Measurements from ENCODE around the gene RRP1B.
"Not testable (repeated sequence)": the region's sequence is repeated elsewhere in the genome, so short reads cannot be mapped to it uniquely, and the experiment has no call there.

The RRP1B gene

DNA sequence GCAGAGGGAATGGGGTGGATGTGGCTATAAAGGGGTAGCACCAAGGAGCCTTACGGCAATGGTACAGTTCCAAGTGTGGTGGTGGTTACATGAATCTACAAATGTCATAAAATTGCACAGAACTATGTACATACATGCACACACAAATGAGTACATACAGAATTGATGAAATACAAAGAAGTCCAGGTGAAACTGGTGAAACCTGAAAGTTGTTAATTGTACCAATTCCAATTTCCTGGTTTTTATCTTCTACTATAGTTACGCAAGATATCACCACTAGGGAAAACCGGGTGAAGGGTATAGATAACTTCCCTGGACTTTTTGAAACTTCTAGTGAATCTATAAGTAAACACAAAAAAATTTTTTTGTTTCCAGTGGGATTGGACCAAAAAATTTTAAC lies 19.0 kb upstream of the RRP1B start:
- DNase-seq = no peak

DNA sequence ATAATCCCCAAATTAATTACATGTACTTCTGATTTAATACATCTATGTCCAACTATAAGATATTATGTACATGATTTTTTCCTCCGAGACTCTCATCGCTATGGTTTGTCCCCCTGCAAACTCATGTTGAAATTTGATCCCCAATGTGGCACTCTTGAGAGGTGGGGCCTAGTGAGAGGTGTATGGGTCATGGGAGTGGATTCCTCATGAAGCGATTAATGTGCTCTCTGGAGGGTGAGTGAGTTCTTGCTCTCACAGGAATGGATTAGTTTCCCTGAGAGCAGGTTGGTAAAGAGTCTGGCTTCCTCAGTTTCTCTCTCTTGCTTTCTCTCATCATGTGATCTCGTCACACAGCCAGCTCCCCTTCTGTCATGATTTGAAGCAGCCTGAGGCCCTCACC lies 16.2 kb upstream of the RRP1B start:
- DNase-seq = no peak

DNA sequence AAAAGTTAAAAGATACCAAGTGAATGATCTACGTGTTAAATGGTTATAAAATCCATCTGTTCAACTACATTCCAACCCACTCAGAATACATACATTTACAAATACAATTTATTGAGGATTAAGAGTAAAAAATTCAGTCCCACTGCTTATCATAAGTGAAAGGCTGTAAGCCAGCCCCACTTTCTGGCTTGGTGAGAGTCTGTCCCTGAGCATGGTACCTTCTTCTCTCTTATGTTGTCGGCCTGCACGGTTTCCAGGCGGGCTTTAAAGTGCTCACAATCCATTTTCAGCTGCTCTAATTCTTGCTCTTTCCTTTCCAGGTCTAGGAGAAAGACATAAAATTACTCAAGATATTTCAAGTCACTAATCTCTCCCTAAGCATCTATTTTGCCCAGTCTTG lies 15.3 kb upstream of the RRP1B start:
- no peak for DNase-seq

DNA sequence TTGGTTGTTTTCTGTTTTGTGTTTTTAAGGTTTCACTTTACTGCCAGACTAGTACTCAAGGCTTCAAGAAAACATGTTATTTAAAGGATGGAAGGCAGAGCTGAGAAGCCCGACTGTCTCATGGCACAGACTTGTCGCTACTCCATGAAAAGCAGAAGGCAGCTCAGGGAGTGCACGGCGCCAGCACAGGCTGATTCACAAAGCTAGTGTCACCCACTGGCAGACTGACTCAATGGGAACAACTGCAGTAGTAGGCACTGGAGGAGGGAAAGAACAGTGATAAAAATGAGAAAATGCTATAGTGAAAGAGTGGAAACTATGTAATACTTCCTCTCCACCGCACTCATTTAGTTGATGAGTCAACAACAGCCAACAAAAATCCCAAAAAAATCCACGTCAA lies 14.8 kb upstream of the RRP1B start:
- DNase-seq = peak in 1 of 2 experiments; percentile 41

DNA sequence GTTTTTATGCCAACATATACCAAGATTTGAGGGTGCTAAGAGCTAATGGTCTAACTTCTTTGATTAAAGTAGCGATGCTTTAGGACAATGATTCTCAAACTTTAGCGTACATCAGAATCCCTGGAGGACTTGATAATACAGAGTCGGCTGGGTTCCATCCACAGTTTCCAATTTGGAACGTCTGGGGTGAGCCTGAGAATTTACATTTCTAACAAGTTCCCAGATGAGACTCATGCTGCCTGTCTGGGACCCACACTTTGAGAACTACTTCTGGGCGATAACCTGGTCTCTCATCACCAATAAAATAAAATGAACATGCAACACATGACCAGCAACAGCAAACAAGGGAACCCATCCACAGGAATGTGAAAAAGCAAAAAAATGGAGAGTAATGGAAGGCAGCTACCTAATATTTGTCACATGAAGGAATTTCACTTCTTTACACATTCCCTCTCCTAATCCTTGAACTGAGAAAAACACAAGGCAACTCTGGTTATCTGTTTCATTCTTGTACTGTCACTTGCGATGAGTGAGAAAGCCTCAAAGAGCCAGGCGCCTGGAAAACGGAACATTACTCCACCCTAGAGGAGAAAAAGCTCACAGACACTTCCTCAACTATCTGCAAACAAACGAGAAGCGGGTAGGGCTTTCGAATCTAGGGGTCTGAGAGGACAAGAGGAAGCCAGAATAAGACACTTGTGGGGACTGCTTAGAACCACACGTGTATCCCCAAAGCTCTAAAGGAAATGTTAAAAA lies 14.0 kb upstream of the RRP1B start:
- DNase-seq = peak; percentile 66

DNA sequence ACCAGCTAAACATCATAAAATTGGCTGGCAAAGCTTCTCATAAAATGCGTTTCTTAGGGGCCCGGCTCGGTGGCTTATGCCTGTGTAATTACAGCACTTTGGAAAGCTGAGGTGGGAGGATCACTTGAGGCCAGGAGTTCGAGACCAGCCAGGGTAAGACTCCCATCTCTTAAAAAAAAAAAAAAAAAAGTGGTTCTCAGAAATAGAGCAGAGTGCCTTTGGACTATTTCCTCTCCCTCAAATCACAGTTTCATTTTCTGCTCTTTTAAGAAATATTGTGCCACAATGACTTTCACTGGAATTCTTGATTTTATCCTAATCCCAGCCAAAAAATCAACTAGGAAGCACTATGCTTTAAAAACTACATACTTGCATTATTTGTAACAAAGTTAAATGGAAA lies 13.4 kb upstream of the RRP1B start:
- no peak for DNase-seq

DNA sequence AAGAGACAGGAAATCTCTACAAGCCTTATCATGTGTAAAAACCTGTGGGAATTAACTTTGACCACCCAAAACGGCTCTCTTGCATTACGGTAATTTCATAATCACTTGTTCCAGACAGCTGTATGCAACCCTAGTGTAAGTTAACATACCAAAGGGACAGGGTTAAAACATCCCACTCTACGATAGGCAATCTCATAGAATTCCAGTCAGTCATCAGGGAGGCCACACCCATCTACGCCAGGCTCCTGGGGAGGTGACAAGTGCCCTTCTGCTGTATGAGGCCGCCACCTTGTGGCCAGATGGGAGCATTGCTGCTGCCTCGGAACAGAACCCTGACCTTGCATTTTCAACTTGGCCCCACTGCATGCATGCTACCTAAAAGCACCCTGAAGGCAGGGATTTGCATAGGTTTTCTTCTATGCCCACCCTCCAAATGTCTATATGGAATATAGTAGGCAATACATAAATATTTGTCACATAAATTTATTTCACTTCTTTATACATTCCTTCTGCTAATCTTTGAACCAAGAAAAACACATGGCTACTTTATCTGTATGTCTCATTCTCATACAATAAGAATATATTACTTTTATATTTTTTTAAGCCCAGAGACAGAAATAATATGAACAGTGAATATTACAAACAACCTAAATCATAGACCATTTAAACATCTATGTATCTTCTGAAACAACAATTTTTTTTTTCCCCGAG lies 12.7 kb upstream of the RRP1B start:
- peak; percentile 82 to 92 for DNase-seq

DNA sequence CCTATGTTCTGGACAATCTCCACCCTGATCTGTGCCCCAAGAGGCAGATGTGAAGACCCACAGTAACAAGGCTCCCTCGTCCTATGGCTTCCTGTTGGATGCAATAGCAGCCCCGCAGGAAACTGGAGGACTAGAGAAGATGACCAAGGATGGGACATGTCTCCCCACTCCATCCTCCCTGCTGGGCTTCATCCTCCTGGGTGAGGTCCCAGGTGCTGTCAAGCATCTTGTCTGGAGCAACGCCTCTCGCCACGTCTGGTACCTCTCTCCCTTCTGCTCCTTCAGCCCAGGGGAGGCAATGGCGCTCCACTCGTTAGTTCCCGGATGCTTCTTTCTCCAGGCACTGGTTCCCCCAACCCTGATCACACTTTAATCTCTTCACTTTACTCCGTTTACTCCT lies 11.2 kb upstream of the RRP1B start:
- no peak for DNase-seq

DNA sequence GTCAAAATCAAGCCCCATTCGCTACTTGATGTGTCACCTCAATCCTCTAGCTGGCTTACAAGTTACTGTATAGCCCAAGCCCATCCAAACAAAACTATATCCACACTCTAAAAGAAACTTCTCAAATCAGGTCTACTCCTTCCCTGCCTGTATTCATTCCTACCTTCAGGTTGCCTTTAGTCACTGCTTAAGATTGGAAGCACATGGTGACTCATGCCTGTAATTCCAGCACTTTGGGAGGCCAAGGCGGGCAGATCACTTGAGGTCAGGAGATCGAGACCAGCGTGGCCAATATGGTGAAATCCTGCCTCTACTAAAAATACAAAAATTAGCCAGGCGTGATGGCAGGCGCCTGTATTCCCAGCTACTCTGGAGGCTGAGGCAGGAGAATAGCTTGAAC lies 7.4 kb upstream of the RRP1B start:
- DNase-seq = not testable (repeated sequence)

DNA sequence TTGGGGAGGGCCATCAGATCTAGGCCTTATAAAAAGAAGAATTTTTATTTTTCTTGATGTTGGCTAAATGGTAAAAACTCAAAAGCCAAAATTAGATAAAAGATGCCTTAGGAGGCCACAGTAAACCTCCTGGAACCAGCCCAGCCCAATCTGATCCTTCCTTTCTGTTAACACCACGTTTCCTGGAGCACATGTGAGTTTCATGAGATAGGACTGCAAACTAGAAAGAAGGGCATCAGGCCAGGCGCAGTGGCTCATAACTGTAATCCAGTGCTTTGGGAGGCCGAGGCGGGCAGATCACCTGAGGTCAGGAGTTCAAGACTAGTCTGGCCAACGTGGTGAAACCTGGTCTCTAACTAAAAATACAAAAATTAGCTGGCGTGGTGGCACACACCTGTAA lies 6.7 kb upstream of the RRP1B start:
- no peak for DNase-seq

DNA sequence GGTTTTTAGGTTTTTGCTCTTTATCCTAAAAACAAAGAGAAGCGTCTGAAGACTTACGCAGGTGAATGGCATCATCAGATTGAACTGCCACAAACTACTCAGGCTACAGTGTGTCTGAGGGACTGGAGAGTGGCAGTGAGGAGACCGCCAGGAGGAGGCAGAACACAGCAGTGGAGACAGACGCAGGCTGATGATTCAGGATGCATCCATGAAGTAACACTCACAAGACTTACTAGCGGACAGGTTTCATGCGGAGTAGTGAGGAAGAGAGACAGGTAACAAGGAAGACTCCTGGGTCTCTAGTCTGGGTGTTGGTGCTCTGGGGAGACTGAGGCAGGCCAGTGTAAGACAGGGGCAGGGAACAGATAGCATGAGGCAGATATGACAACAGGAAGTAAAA lies 5.7 kb upstream of the RRP1B start:
- DNase-seq = no peak

DNA sequence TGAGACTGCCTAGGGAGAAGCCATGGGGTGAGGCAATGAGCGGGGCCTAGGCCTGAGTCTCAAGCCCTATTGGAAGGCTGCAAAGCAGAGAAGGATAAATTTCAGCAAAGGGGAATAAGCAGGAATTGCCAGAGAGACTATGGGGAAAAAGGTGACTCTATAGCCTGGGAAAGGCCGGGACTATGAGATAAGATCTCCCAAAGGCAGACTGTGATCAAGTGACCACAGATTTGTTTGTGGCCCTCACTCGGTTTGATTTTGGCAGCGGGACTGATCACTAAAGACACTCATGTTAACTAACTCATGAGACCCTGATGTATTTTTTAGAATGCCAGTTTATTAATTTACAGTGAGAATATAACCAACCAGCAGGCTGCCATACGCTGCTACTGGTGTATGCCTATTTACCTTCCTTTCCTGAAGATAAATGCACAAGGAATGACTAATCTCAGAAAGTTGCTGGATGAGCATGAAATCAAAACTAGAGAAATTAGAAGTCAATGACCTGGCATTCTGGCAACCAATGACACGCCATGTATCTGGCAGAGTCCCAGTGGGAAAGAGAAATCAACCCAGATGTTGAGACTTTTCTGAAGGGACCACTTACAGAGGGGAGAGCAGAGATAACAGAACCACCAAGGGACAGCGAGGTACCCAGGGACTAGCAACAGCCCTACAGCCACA lies 4.4 kb upstream of the RRP1B start:
- DNase-seq = no peak

DNA sequence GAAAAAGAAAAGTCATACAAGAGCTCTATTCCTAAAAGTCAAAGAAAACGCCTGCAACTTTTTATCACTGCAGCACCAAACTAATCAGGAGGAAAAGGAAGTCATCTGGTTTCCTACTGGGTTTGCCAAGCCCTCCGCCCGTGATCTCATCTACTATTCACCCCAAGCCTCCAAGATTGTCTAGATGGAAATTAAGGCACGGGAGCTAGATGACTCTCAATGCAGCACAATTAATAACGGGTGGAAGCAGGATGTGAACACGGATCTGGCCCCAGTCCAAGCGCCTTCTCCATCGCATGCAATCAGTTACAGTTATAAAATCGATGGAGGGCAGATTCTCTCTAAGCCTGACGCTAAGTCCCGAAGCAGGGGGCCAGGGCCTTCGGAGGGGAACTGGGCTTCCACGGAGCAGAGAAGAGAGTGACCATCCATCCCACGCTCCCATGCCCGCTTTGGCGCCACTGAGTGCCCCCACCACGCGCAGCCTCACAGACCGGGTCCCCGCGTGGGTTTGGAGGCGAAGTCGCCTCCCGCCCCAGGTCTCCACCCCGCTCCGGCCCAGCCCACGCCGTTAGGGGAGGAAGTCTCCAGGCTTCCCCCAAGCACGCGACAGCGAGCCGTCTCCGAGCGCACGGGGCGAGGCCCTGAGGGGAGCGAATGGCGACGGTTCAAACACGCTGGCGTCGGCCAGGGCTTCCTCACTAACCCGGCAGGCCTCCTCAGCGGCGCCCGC lies 1.8 kb upstream of the RRP1B start:
- no peak for DNase-seq

DNA sequence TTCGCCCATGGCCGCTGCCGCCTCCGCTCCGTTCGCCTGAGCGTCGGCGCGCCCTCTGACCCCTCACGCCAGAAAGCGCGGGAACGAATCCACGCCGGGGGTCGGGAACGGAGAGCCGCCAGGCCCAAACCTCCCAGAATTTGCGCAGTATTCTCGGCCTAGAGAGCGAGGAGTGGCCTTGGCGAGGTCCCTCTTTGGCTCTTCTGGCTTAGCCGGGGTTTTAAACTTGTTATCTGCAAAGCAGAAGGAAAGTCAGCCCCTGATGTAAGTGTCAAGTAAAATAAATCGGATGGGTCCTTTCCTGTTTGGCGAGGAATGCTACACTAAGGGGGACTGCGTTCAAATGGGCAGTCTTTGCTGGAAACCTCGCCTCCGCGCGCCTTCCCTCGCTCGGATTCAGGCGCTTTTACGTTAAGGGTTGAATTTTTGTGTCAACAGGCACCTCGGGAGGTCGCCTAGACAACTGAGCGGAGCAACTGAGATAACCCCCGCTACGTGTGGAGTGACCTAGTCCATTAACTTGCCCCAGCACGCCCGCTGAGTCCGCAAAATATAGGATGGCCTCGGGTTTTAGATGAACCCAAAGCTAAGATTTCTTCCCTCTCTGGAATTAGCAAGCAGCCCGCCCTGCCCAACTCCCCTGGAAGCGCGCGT lies 1.1 kb upstream of the RRP1B start:
- no peak for DNase-seq

DNA sequence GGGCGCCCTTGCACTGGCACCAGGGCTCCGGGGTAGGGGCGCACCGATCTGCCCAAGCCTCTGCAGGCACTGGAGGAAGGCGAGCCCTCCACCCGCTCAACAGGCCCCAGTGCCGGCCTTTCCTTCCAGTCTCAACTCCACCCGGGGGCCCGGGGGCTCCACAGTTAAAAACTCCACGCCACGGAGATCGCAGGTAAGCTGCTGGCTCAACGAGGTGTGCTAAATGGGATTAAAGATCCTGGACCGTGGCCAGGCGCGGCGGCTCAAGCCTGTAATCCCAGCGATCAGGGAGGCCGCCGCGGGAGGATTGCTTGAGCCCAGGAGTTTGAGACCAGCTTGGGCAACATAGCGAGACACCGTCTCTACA lies 608 bp upstream of the RRP1B start:
- no peak for DNase-seq

DNA sequence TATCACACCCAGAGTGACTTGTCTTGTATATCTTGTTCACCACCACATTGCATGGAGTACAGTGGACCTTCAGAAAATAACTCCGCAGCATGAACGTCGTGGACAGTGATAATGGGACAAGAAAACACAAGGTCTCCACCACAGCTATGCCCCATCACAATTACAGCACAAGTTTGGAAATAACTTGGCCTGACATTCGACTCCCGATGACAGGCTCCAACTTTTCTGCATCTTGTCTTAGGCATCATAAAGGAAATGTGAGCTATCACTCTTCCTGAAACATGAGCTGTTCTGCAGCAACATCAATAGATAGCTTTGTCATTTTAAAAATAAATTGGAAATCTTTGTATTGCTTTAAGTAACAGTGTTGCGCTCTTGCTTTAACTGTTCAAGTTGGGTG lies 2.9 kb downstream of the RRP1B start:
- no peak for DNase-seq

DNA sequence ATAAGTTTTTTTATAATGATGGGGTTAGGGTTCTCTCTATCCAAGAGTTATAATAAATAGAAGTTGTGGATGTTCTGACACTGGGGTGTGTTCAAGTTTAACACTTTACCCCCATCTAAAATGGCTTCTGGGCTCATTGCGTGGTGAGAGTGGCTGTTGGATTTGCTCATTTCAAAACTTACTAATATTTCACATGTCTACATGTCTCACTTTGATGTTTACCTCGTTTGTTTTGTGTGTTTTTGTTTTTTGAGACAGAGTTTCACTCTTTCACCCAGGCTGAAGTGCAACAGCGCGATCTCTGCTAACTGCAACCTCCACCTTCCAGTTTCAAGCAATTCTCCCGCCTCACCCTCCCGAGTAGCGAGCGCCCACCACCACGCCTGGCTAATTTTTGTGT lies 3.7 kb downstream of the RRP1B start:
- DNase-seq = no peak

DNA sequence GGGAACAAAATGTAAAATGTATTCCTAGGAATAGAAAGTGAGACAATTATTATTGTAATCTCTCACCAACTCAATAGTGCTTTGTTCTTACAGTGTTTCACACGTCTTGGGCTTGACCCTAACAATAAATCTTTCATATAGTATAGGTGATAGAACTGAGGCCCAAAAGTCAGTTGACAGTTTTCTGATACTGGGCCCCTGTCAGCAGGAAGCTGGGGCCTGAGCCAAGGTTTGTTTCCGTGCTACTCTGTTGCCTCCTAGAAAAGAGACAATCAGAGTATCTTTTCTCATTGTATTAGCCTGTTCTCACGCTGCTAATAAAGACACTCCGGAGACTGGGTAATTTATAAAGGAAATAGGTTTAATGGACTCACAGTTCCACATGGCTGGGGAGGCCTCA lies 5.0 kb downstream of the RRP1B start:
- DNase-seq = no peak

DNA sequence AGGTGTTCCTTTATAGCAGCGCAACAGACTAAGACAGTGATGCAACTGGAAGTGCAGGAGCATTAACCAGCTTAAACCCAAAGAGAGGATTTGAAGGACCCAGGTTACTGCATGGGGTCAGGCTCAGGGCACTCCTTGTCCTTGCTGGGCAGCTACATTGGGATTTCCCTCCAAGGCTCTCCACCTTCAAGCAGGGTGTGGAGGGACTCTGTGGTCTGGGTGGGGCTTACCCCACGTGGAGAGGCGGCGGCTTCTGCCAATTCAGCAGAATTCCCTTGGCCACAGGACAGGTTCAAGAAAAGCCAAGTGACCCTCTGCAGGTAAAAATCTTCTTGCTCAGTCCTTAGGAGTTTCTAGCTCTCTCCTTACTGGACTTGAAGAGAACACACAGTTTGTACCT lies 6.5 kb downstream of the RRP1B start:
- DNase-seq = no peak

DNA sequence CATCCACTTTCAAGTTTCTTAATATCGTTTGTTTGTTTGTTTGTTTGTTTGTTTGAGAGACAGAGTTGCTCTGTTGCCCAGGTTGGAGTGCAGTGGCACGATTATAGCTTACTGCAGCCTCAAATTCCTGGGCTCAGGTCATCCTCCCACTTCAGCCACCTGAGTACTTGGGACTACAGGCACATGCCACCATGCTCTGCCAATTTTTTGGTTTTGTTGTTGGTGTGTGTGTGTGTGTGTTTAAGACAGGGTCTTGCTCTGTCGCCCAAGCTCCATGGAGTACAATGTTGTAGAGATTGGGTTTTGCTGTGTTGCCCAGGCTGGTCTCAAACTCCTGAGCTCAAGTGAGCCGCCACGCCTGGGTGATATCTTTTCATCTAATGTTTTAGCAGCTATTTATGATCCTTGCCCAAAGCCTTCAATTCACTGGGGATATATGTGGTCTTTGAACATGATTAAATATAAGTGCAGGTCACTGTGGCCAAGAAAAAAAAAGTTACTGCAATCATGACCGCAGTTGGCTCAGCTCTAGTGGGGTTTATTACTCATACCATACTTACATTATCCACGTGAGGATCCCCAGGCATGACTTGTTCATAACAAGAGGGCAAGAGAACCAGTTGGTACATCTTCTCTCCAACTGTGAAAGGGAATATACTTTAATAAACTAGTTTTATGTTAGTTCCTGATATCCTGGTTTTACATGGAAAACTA lies 8.0 kb downstream of the RRP1B start:
- DNase-seq = no peak

DNA sequence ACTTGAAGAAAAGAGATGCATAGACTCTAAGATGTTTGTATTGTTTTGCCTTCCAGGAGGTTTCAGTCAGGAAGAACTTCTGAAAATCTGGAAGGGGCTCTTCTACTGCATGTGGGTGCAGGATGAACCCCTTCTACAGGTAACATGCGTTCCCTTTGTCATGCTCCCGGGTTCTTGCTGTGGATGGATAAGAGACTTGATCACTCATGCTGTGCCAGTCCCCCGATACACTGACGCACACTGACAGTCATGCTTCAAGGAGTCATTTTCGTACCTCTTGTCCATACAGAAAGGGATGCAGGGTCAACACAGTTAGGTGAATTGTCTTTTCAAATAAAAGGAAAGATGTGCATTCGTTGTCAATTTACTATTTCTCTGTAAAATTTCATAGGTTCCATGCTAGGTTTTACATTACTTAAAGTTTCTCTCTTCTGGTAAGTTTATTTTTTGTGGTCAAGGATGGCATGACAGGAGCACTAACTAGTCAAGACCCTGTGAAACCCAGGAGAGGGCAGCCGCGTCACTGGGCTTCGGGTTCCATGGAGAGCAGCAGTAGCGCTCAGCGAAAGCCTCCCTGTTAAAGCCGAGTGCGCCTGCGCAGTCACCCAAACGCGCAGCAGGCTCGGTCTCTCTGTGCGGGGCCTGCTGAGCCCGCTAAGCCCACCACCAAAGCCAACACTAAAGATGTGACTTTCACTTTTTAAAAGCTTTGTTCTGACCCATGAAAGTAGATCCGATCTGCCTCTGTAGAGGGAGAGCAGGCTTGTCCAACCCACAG lies 10.7 kb downstream of the RRP1B start:
- DNase-seq = no peak

DNA sequence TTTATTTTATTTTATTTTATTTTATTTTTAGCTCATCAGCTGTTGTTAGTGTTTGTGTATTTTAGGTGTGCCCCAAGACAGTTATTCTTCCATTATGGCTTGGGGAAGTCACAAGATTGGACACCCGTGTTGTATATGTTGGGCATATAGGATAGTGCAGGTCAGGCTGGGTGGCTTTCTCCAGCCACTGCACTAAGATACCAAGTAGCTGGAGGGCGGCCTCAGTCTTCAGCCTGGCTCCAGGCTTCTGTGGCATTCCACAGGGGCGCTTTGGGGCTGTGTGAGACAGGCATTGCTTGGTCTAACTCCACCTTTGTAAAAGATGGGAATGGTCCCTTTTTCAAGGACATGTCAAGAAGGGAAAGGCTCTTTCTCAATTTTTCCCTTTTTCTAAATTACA lies 16.5 kb downstream of the RRP1B start:
- DNase-seq = no peak

Measured in NCI-H446 (cell line).